ENCODE measurements around the gene P2RY6.

DNA sequence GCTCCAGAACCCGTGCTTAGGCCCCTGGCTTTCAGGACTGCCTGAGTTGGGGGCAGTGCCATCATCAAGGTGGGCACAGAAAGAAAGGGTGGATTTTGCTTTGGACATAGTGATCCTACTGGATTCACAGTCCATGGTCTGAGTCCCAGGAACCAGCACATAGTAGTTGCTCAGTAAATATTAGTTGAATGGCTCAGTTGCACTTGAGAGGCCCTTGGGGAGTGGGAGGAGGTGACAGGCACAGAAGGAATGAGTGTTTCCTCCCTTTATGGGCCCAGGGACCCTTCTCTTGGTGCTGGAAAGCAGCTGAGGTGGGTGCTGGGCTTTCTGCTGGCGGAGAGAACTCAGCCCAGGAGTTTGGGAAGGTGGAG is 52.5 kb downstream of the P2RY6 start:
- no peak for TF ChIP-seq KDM1A (IDR thresholded peaks at IDR 0.05; ENCODE audit: low read depth)
- no peak for TF ChIP-seq TFCP2L1 (CRISPR knock-in tag; IDR thresholded peaks at IDR 0.05)
- TF ChIP-seq CEBPB (IDR thresholded peaks at IDR 0.05) = no peak
- no peak for TF ChIP-seq EP300 (IDR thresholded peaks at IDR 0.05)
- TF ChIP-seq, protein P1, sequence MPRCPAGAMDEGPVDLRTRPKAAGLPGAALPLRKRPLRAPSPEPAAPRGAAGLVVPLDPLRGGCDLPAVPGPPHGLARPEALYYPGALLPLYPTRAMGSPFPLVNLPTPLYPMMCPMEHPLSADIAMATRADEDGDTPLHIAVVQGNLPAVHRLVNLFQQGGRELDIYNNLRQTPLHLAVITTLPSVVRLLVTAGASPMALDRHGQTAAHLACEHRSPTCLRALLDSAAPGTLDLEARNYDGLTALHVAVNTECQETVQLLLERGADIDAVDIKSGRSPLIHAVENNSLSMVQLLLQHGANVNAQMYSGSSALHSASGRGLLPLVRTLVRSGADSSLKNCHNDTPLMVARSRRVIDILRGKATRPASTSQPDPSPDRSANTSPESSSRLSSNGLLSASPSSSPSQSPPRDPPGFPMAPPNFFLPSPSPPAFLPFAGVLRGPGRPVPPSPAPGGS (IDR thresholded peaks at IDR 0.05) = no peak
- TF ChIP-seq, protein P2, sequence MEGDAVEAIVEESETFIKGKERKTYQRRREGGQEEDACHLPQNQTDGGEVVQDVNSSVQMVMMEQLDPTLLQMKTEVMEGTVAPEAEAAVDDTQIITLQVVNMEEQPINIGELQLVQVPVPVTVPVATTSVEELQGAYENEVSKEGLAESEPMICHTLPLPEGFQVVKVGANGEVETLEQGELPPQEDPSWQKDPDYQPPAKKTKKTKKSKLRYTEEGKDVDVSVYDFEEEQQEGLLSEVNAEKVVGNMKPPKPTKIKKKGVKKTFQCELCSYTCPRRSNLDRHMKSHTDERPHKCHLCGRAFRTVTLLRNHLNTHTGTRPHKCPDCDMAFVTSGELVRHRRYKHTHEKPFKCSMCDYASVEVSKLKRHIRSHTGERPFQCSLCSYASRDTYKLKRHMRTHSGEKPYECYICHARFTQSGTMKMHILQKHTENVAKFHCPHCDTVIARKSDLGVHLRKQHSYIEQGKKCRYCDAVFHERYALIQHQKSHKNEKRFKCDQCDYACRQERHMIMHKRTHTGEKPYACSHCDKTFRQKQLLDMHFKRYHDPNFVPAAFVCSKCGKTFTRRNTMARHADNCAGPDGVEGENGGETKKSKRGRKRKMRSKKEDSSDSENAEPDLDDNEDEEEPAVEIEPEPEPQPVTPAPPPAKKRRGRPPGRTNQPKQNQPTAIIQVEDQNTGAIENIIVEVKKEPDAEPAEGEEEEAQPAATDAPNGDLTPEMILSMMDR (IDR thresholded peaks at IDR 0.05) = no peak
- TF ChIP-seq, protein P3, sequence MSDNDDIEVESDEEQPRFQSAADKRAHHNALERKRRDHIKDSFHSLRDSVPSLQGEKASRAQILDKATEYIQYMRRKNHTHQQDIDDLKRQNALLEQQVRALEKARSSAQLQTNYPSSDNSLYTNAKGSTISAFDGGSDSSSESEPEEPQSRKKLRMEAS (IDR thresholded peaks at IDR 0.05) = no peak
- no peak for TF ChIP-seq HOXB5 (CRISPR knock-in tag; IDR thresholded peaks at IDR 0.05)
- TF ChIP-seq CHD2 (IDR thresholded peaks at IDR 0.05; ENCODE audit: low read length, partially characterized antibody) = no peak
- TF ChIP-seq BHLHE40 (IDR thresholded peaks at IDR 0.05; ENCODE audit: low read depth, low read length) = no peak
- no peak for TF ChIP-seq JUN (IDR thresholded peaks at IDR 0.05)
- no peak for TF ChIP-seq MAFK (IDR thresholded peaks at IDR 0.05; ENCODE audit: partially characterized antibody)
